DOHH2 (cell line): ENCODE measurements around the gene TMEM252.

ENCODE experiments used
- EZH2phosphoT487 ChIP-seq: fragments of 200-600 bp; sonication (generic); IDR thresholded peaks from 2 replicates; pipeline ENCODE4 v1.6.1; 2017; ENCODE audit warnings: borderline replicate concordance, mild to moderate bottlenecking, antibody characterized with exemption, low read length, moderate library complexity, mixed read lengths
- TF ChIP-seq, protein P1 (sequence below): fragments of 200-600 bp; sonication (generic); IDR thresholded peaks from one replicate; pipeline ENCODE4 v1.5.1; 2014; ENCODE audit warnings: antibody characterized with exemption, mild to moderate bottlenecking, low read depth, low read length; ENCODE audit not compliant: poor library complexity, severe bottlenecking

DNA sequence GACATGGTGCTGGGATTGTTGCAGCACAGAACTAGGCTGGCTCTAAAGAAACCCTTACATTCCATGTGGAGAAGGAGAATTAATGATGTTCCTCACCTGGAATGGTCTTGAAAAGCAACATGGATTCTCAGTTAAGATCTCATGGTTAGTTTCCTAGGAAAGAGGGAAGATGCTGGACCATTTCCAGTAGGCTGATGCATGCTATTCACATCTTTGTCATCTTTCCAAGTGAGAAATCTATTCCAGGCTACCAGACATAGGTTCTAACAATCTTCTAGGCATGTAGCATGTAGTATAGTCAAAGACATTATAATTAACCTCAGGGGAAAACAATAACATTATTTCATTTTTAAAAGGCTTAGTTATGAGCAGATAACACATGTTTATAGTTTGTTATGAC, 44.3 kb downstream of the TMEM252 start:
- TF ChIP-seq, protein P1, sequence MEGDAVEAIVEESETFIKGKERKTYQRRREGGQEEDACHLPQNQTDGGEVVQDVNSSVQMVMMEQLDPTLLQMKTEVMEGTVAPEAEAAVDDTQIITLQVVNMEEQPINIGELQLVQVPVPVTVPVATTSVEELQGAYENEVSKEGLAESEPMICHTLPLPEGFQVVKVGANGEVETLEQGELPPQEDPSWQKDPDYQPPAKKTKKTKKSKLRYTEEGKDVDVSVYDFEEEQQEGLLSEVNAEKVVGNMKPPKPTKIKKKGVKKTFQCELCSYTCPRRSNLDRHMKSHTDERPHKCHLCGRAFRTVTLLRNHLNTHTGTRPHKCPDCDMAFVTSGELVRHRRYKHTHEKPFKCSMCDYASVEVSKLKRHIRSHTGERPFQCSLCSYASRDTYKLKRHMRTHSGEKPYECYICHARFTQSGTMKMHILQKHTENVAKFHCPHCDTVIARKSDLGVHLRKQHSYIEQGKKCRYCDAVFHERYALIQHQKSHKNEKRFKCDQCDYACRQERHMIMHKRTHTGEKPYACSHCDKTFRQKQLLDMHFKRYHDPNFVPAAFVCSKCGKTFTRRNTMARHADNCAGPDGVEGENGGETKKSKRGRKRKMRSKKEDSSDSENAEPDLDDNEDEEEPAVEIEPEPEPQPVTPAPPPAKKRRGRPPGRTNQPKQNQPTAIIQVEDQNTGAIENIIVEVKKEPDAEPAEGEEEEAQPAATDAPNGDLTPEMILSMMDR: no peak
- TF ChIP-seq EZH2phosphoT487: no peak
